Vagina (tissue), 2 donors: ENCODE results near the gene DENND2A. TPM values are rescaled to one million over a fixed set of nuclear protein-coding genes. Genes with fewer than 3 reads are reported as not detected.

Experiments used
- DNase-seq, 2 donors: peaks; one replicate each; pipeline ENCODE4 v3.0.0-alpha.2; 2017; ENCODE audit errors: extremely low spot score in 2 of 2
- H3K27ac ChIP-seq: fragments of 200-600 bp; sonication (generic); one replicate; pipeline ENCODE4 v1.5.1; 2019
- H3K27me3 ChIP-seq: fragments of 200-600 bp; sonication (generic); one replicate; pipeline ENCODE4 v1.5.1; 2019
- H3K36me3 ChIP-seq, 2 donors: fragments of 200-600 bp; sonication (generic); one replicate each; pipeline ENCODE4 v1.5.1; 2017 to 2019
- H3K4me1 ChIP-seq: fragments of 200-600 bp; sonication (generic); one replicate; pipeline ENCODE4 v1.5.1; 2019
- H3K4me3 ChIP-seq, 2 donors: fragments of 200-600 bp; sonication (generic); 1 replicate in 1 of 2; 2 replicates in 1 of 2; pipeline ENCODE4 v1.5.1; 2016 to 2019
- H3K9me3 ChIP-seq: fragments of 200-600 bp; sonication (generic); one replicate; pipeline ENCODE4 v1.5.1; 2019
- POLR2A ChIP-seq, 2 donors: fragments of 450-650 bp; IDR thresholded peaks; one replicate each; pipeline ENCODE4 v1.6.1; 2017; ENCODE audit warnings: antibody characterized with exemption in 2 of 2, mild to moderate bottlenecking in 2 of 2, moderate library complexity in 2 of 2
- POLR2AphosphoS5 ChIP-seq, 2 donors: sonication (generic); formaldehyde crosslinking; IDR thresholded peaks; one replicate each; pipeline ENCODE4 v1.9.0; 2017; ENCODE audit warnings: antibody characterized with exemption in 2 of 2, mild to moderate bottlenecking in 2 of 2, low read depth in 1 of 2; ENCODE audit not compliant: insufficient read depth in 1 of 2
- intact Hi-C: fragments of 100-400 bp; cut with DNase I; formaldehyde crosslinking; loops from one replicate; pipeline ENCODE4 v1.15.1; 2023
- total RNA-seq: library from RNA; depleted of rRNA; stranded (reverse); fragments of >200 nt; gene quantifications from one replicate; pipeline ENCODE4 v1.2.3, GENCODE V29; 2016
- TF ChIP-seq, protein P1 (sequence below), 3 experiments: fragments of 450-650 bp in 2 of 3; fragments of 200-600 bp in 1 of 3; sonication (generic) in 1 of 3; IDR thresholded peaks; one replicate each; pipeline ENCODE4 v1.5.1; 2017 to 2019; ENCODE audit warnings: antibody characterized with exemption in 3 of 3, mild to moderate bottlenecking in 2 of 3, moderate library complexity in 2 of 3

The DENND2A gene
- total RNA-seq, 1 donor from 2014 or later: 17.4 TPM

DNA sequence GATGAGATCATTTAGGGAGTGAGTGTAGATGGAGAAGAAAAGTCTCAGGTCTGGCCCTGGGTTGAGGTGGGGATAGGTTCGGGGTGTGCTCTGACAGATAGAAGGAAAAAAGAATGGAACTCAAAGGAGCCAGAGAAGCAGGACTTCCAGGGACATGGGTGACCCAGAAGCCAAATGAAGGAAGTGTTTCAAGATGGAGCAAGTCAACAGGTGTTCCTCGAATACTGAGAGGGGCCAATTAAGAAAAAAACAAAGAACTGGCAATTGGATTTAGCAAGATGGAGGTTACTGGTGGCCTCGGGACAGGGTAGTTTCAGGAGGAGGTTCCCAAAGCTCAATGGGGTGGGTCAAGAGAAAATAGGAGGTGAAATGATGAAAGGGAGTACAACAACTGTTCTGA lies 40.3 kb downstream of the DENND2A start:
- TF ChIP-seq POLR2A (IDR thresholded peaks at IDR 0.05) (no peak), POLR2AphosphoS5 (IDR thresholded peaks at IDR 0.05; ENCODE audit: insufficient read depth in 1 of 2, low read depth in 1 of 2) (no peak)
- TF ChIP-seq, protein P1, sequence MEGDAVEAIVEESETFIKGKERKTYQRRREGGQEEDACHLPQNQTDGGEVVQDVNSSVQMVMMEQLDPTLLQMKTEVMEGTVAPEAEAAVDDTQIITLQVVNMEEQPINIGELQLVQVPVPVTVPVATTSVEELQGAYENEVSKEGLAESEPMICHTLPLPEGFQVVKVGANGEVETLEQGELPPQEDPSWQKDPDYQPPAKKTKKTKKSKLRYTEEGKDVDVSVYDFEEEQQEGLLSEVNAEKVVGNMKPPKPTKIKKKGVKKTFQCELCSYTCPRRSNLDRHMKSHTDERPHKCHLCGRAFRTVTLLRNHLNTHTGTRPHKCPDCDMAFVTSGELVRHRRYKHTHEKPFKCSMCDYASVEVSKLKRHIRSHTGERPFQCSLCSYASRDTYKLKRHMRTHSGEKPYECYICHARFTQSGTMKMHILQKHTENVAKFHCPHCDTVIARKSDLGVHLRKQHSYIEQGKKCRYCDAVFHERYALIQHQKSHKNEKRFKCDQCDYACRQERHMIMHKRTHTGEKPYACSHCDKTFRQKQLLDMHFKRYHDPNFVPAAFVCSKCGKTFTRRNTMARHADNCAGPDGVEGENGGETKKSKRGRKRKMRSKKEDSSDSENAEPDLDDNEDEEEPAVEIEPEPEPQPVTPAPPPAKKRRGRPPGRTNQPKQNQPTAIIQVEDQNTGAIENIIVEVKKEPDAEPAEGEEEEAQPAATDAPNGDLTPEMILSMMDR (IDR thresholded peaks at IDR 0.05): no peak
- Histone ChIP-seq H3K4me3 (no peak overlapping the region), H3K4me1 (peaks cover 5% of the 10 kb centered on the region), H3K27ac (no peak overlapping the region), H3K27me3 (no peaks in the 10 kb centered on the region), H3K9me3 (no peaks in the 10 kb centered on the region), H3K36me3 (peaks cover 0 to 8% of the 10 kb centered on the region in 2 donors)
- no peak for DNase-seq
- intact Hi-C loops: no loop called here

DNA sequence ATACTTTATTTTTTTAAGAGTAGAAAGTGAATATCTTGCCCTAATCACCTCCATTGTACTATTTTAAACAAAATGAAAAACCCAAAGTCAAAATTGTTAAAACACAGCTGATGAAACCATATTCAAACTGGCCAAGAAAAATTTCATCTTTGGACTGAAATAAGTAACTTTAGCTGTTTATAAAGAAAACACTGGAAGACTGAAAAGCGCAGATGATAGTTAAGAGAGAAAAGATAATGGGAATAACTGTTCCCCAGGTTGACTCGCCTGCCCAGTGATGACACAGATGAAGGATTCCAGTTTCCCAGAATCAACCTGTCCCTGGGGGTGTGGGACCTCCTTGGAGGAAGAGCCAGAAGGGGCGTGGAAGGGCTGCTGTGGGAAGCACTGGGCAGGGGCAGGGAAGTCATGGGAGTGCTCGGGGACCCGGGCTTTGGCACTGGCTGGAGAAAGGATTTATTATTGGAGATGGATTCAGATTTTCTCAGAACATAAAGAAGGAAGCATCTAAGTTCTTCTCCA lies 43.1 kb downstream of the DENND2A start:
- no peak for TF ChIP-seq POLR2A (IDR thresholded peaks at IDR 0.05)
- TF ChIP-seq POLR2AphosphoS5 (IDR thresholded peaks at IDR 0.05; ENCODE audit: insufficient read depth in 1 of 2, low read depth in 1 of 2): no peak
- TF ChIP-seq, protein P1 (IDR thresholded peaks at IDR 0.05): no peak

DNA sequence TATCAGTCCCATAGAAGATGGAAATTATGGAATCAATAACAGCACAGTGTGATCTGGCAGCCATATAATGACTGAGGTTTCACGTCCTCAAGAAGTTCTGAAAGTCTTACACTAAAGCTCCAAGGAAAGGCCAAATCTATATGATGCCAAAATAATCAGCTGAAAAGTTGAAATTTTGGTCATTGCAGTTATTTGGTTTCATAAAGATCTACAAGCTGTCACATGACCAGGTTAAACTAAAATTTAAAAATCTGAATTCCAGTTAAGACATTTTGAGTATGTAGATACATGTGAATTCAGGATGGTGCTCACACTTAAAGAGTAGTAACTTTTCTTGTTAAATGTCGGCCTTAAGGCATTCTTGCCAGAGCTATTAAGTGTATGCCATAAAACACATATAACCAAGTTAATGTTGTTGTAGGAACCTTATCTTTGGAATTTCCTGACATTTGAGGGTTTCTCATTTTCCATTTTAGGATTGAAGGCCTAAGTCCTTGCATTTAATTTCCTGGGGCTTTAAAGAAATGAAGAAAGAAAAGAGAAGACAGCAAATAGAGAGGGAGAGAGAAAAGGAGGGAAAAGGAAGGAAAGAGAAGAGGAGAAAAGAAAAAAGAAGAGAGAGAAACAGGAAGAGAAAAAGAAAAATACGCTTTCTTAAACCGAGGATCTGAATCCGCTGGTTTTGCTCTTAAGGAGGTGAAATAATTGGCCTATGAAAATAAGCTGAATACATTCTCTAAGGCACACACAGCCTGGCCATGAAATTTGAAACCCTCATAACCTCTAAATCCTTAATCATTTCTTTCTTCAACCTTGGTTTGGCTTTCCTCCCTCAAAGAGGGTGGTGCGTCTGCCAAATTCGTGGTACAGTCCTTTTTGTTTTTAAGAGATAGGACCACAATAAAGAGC lies 43.8 kb downstream of the DENND2A start:
- no peak overlapping the region for H3K4me3 ChIP-seq
- intact Hi-C loops: no loop called here
- no peaks in the 10 kb centered on the region for H3K9me3 ChIP-seq
- no peaks in the 10 kb centered on the region for H3K27me3 ChIP-seq
- TF ChIP-seq, protein P1 (IDR thresholded peaks at IDR 0.05): no peak
- TF ChIP-seq POLR2A (IDR thresholded peaks at IDR 0.05) (no peak), POLR2AphosphoS5 (IDR thresholded peaks at IDR 0.05; ENCODE audit: insufficient read depth in 1 of 2, low read depth in 1 of 2) (no peak)
- H3K36me3 ChIP-seq: peaks cover 0 to 3% of the 10 kb centered on the region in 2 donors
- DNase-seq: no peak
- H3K27ac ChIP-seq: peak overlapping the region; percentile 64
- peaks cover 5% of the 10 kb centered on the region for H3K4me1 ChIP-seq

More for the DNA sequence above, 43.1 kb downstream of the DENND2A start:
- Histone ChIP-seq H3K4me3 (no peak overlapping the region), H3K9me3 (no peaks in the 10 kb centered on the region), H3K27ac (peak overlapping the region; percentile 64), H3K4me1 (peaks cover 5% of the 10 kb centered on the region), H3K27me3 (no peaks in the 10 kb centered on the region), H3K36me3 (peaks cover 0 to 8% of the 10 kb centered on the region in 2 donors)
- intact Hi-C loops: no loop called here
- no peak for DNase-seq

DNA sequence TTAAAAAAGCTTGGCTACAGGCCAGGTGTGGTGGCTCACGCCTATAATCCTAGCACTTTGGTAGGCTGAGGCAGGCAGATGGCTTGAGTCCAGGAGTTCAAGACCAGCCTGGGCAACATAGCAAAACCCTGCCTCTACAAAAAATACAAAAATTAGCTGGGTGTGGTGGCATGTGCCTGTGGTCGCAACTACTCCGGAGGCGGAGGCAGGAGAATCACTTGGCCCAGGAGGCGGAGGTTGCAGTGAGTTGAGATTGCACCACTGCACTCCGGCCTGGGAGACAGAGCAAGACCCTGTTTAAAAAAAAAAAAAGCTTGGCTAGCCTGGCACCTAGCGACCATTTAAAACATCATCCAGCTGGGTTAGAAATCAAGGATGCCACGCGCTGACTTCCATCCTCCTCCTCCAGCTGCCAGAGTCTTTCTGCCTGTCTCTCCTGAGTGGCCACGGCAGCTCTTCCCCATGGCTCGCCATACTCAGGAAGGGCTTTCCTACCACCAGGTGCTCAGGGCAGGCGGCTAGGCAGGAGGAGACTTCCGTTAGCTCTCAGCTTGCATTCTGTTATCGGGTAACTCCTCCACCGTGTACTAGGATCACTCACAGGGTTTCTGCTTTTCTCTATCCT lies 45.0 kb downstream of the DENND2A start:
- H3K27me3 ChIP-seq: no peaks in the 10 kb centered on the region
- H3K27ac ChIP-seq: no peak overlapping the region
- H3K4me3 ChIP-seq: no peak overlapping the region
- no peaks in the 10 kb centered on the region for H3K36me3 ChIP-seq
- H3K4me1 ChIP-seq: peaks cover 5% of the 10 kb centered on the region
- no peaks in the 10 kb centered on the region for H3K9me3 ChIP-seq
- intact Hi-C loops: no loop called here
- DNase-seq: no peak
- TF ChIP-seq, protein P1 (IDR thresholded peaks at IDR 0.05): no peak
- TF ChIP-seq POLR2A (IDR thresholded peaks at IDR 0.05) (no peak), POLR2AphosphoS5 (IDR thresholded peaks at IDR 0.05; ENCODE audit: insufficient read depth in 1 of 2, low read depth in 1 of 2) (no peak)
